NCI-H128 (cell line): ENCODE results near the gene INSIG1.

Experiments
- DNase-seq: peaks from one replicate; lab custom pipeline; 2025; ENCODE audit not compliant: unreplicated experiment; lab: John Stamatoyannopoulos, UW

Gene INSIG1

GRCh38 chr7:155265961-155266360 is 31.7 kb upstream of the INSIG1 start:
- no peak for DNase-seq

- no peak for DNase-seq
Measured at GRCh38 chr7:155266440-155266839, 31.2 kb upstream of the INSIG1 start.

- no peak for DNase-seq
Measured at GRCh38 chr7:155267023-155267422, 30.7 kb upstream of the INSIG1 start.

GRCh38 chr7:155267436-155267835 is 30.2 kb upstream of the INSIG1 start:
- DNase-seq, result no peak

- no peak for DNase-seq
Measured at GRCh38 chr7:155268211-155268610, 29.5 kb upstream of the INSIG1 start.

GRCh38 chr7:155268921-155269650 is 28.6 kb upstream of the INSIG1 start:
- no peak for DNase-seq

- no peak for DNase-seq
Measured at GRCh38 chr7:155269766-155270585, 27.7 kb upstream of the INSIG1 start.

- DNase-seq, result no peak
Measured at GRCh38 chr7:155270861-155271260, 26.8 kb upstream of the INSIG1 start.

- DNase-seq, result no peak
Measured at GRCh38 chr7:155274633-155275355, 22.9 kb upstream of the INSIG1 start.

GRCh38 chr7:155276042-155276799 is 21.5 kb upstream of the INSIG1 start:
- DNase-seq, result no peak

- DNase-seq, result no peak
Measured at GRCh38 chr7:155276800-155277375, 20.8 kb upstream of the INSIG1 start.

- DNase-seq, result no peak
Measured at GRCh38 chr7:155277385-155277994, 20.2 kb upstream of the INSIG1 start.

- no peak for DNase-seq
Measured at GRCh38 chr7:155278921-155279320, 18.8 kb upstream of the INSIG1 start.

GRCh38 chr7:155279787-155280445 is 17.8 kb upstream of the INSIG1 start:
- DNase-seq, result no peak

- no peak for DNase-seq
Measured at GRCh38 chr7:155280446-155281397, 17.0 kb upstream of the INSIG1 start.

- DNase-seq, result no peak
Measured at GRCh38 chr7:155281398-155281969, 16.2 kb upstream of the INSIG1 start.

- DNase-seq, result no peak
Measured at GRCh38 chr7:155282671-155283070, 15.0 kb upstream of the INSIG1 start.

GRCh38 chr7:155283565-155284194 is 14.0 kb upstream of the INSIG1 start:
- DNase-seq, result no peak
